Suprapubic skin (tissue), 4 donors: ENCODE results near the gene MYMK.

Source experiments
- EP300 ChIP-seq: sonication (generic); formaldehyde crosslinking; IDR thresholded peaks from one replicate; pipeline ENCODE4 v1.6.1; 2017; ENCODE audit warnings: antibody characterized with exemption
- POLR2A ChIP-seq, 2 donors: fragments of 450-650 bp; IDR thresholded peaks; one replicate each; pipeline ENCODE4 v1.6.1; 2017; ENCODE audit warnings: antibody characterized with exemption in 2 of 2, mild to moderate bottlenecking in 2 of 2, moderate library complexity in 2 of 2
- POLR2AphosphoS5 ChIP-seq, 3 donors: sonication (generic); formaldehyde crosslinking; IDR thresholded peaks; one replicate each; pipeline ENCODE4 v1.6.1; 2017; ENCODE audit warnings: antibody characterized with exemption in 3 of 3
- TF ChIP-seq, protein P1 (sequence below), 2 donors: fragments of 200-600 bp in 1 of 2; fragments of 450-650 bp in 1 of 2; sonication (generic) in 1 of 2; IDR thresholded peaks; one replicate each; pipeline ENCODE4 v1.5.1; 2016 to 2019; ENCODE audit warnings: antibody characterized with exemption in 2 of 2, mild to moderate bottlenecking in 1 of 2, moderate library complexity in 1 of 2

GRCh38 chr9:133495327-133496293 is 29.1 kb downstream of the MYMK start:
- TF ChIP-seq POLR2A (IDR thresholded peaks at IDR 0.05), result no peak
- TF ChIP-seq, protein P1, sequence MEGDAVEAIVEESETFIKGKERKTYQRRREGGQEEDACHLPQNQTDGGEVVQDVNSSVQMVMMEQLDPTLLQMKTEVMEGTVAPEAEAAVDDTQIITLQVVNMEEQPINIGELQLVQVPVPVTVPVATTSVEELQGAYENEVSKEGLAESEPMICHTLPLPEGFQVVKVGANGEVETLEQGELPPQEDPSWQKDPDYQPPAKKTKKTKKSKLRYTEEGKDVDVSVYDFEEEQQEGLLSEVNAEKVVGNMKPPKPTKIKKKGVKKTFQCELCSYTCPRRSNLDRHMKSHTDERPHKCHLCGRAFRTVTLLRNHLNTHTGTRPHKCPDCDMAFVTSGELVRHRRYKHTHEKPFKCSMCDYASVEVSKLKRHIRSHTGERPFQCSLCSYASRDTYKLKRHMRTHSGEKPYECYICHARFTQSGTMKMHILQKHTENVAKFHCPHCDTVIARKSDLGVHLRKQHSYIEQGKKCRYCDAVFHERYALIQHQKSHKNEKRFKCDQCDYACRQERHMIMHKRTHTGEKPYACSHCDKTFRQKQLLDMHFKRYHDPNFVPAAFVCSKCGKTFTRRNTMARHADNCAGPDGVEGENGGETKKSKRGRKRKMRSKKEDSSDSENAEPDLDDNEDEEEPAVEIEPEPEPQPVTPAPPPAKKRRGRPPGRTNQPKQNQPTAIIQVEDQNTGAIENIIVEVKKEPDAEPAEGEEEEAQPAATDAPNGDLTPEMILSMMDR (IDR thresholded peaks at IDR 0.05), result no peak
- no peak for TF ChIP-seq POLR2AphosphoS5 (IDR thresholded peaks at IDR 0.05)
- TF ChIP-seq EP300, result no peak
